Fibroblast of lung (primary cell): ENCODE results near the gene GPR32. TPM values are rescaled to one million over a fixed set of nuclear protein-coding genes. Genes with fewer than 3 reads are reported as not detected.

Experiments used
- DNase-seq, 2 donors: peaks; one replicate each; pipeline versions ENCODE4 v3.0.0 to v3.0.0-alpha.2; 2010; ENCODE audit warnings: low read depth in 2 of 2
- H2AFZ ChIP-seq: 2 replicates; pipeline ENCODE4 v1.5.1; 2012; ENCODE audit warnings: low read length, control low read depth, inconsistent platforms
- H3K27ac ChIP-seq: 2 replicates; pipeline ENCODE4 v1.5.1; 2011; ENCODE audit warnings: low read length, control low read depth; ENCODE audit not compliant: insufficient read depth
- H3K27me3 ChIP-seq: 2 replicates; pipeline ENCODE4 v1.5.1; 2011; ENCODE audit warnings: mild to moderate bottlenecking, low read length; ENCODE audit not compliant: control insufficient read depth, insufficient read depth
- H3K36me3 ChIP-seq: 2 replicates; pipeline ENCODE4 v1.5.1; 2011; ENCODE audit warnings: low read length; ENCODE audit not compliant: control insufficient read depth, insufficient read depth
- H3K4me1 ChIP-seq: 2 replicates; pipeline ENCODE4 v1.5.1; 2011; ENCODE audit warnings: low read length; ENCODE audit not compliant: control insufficient read depth, insufficient read depth; ENCODE audit errors: extremely low read depth
- H3K4me2 ChIP-seq: 2 replicates; pipeline ENCODE4 v1.5.1; 2011; ENCODE audit warnings: low read length, control low read depth; ENCODE audit not compliant: insufficient read depth; ENCODE audit errors: extremely low read depth
- H3K4me3 ChIP-seq, 4 experiments: fragments of 200-600 bp in 1 of 4; sonication (generic) in 1 of 4; replicated peaks in 1 of 4; 2 replicates each; pipeline ENCODE4 v1.5.1; 2011 to 2016; ENCODE audit warnings: low read length in 4 of 4, low read depth in 3 of 4, mild to moderate bottlenecking in 3 of 4, control low read depth in 2 of 4, inconsistent platforms in 1 of 4, mixed read lengths in 1 of 4; ENCODE audit not compliant: insufficient read depth in 1 of 4; ENCODE audit errors: control extremely low read depth in 1 of 4
- H3K79me2 ChIP-seq: 2 replicates; pipeline ENCODE4 v1.5.1; 2012; ENCODE audit warnings: mild to moderate bottlenecking, low read length, inconsistent platforms; ENCODE audit not compliant: control insufficient read depth, insufficient read depth
- H3K9ac ChIP-seq: 2 replicates; pipeline ENCODE4 v1.5.1; 2011; ENCODE audit warnings: mild to moderate bottlenecking, low read length, control low read depth; ENCODE audit not compliant: insufficient read depth
- H3K9me3 ChIP-seq: 2 replicates; pipeline ENCODE4 v1.5.1; 2012; ENCODE audit warnings: low read depth, low read length; ENCODE audit not compliant: control insufficient read depth, insufficient read depth
- H4K20me1 ChIP-seq: 2 replicates; pipeline ENCODE4 v1.5.1; 2011; ENCODE audit warnings: low read length; ENCODE audit not compliant: control insufficient read depth, insufficient read depth; ENCODE audit errors: extremely low read depth
- CTCF ChIP-seq, 2 donors: IDR thresholded peaks in 1 of 2; conservative IDR thresholded peaks in 1 of 2; 1 replicate in 1 of 2; 2 replicates in 1 of 2; pipeline ENCODE4 v1.5.1; 2011 to 2012; ENCODE audit warnings: low read length in 2 of 2, control low read depth in 1 of 2, inconsistent platforms in 1 of 2, low read depth in 1 of 2, mild to moderate bottlenecking in 1 of 2
- EZH2 ChIP-seq: IDR thresholded peaks from 2 replicates; pipeline ENCODE4 v1.5.1; 2012; ENCODE audit warnings: low read length, control low read depth, mild to moderate bottlenecking; ENCODE audit errors: missing control alignments
- polyA plus RNA-seq, 2 donors: library from polyadenylated mRNA; depleted of rRNA in 1 of 2; stranded (reverse) in 1 of 2; unstranded in 1 of 2; fragments of >200 nt; gene quantifications; 2 replicates each; pipeline ENCODE4 v1.2.1, GENCODE V29; 2011 to 2012; ENCODE audit warnings: missing spikeins in 1 of 2
- total RNA-seq: library from RNA; depleted of rRNA; stranded (reverse); fragments of >200 nt; gene quantifications from 2 replicates; pipeline ENCODE4 v1.2.1, GENCODE V29; 2014

Gene GPR32
- total and polyA plus RNA-seq, 2 donors (not counting 1 experiment from before 2014, with no cell fraction given): not detected

- H3K4me3 ChIP-seq: peak overlapping the region; percentile 22 to 49 (median 34)
- H3K27ac ChIP-seq: no peak overlapping the region
- peak overlapping the region; percentile 52 for H2AFZ ChIP-seq
- no peak for TF ChIP-seq EZH2
- no peaks in the 10 kb centered on the region for H3K79me2 ChIP-seq
- DNase-seq: no peak
- no peaks in the 10 kb centered on the region for H3K9me3 ChIP-seq
- peak overlapping the region; percentile 4 for H3K9ac ChIP-seq
- peak overlapping the region; percentile 32 for H3K4me2 ChIP-seq
- H3K4me1 ChIP-seq: no peaks in the 10 kb centered on the region
- no peaks in the 10 kb centered on the region for H4K20me1 ChIP-seq
- no peaks in the 10 kb centered on the region for H3K36me3 ChIP-seq
- H3K27me3 ChIP-seq: peaks cover 16% of the 10 kb centered on the region
Measured at GRCh38 chr19:50817941-50818858, 47.9 kb downstream of the GPR32 start.

GRCh38 chr19:50818859-50819472 is 48.7 kb downstream of the GPR32 start:
- H2AFZ ChIP-seq: no peak overlapping the region
- H3K27me3 ChIP-seq: peaks cover 16% of the 10 kb centered on the region
- H3K4me2 ChIP-seq: no peak overlapping the region
- H3K79me2 ChIP-seq: no peaks in the 10 kb centered on the region
- no peaks in the 10 kb centered on the region for H3K4me1 ChIP-seq
- no peak for TF ChIP-seq EZH2
- no peak for TF ChIP-seq CTCF (conservative IDR thresholded peaks at IDR 0.05 in 1 of 2, IDR thresholded peaks at IDR 0.05 in 1 of 2; ENCODE audit: low read depth in 1 of 2, low read length in 2 of 2)
- H3K9ac ChIP-seq: no peak overlapping the region
- no peaks in the 10 kb centered on the region for H3K9me3 ChIP-seq
- H3K36me3 ChIP-seq: no peaks in the 10 kb centered on the region
- H4K20me1 ChIP-seq: no peaks in the 10 kb centered on the region
- no peak for DNase-seq
- H3K27ac ChIP-seq: no peak overlapping the region
- no peak overlapping the region for H3K4me3 ChIP-seq

GRCh38 chr19:50819636-50820035 is 49.4 kb downstream of the GPR32 start:
- no peaks in the 10 kb centered on the region for H3K36me3 ChIP-seq

More at GRCh38 chr19:50819636-50820035, 49.4 kb downstream of the GPR32 start:
- Histone ChIP-seq H3K9ac (no peak overlapping the region), H3K9me3 (no peaks in the 10 kb centered on the region), H4K20me1 (no peaks in the 10 kb centered on the region), H3K79me2 (no peaks in the 10 kb centered on the region), H2AFZ (no peak overlapping the region), H3K4me2 (no peak overlapping the region), H3K27ac (no peak overlapping the region), H3K4me3 (no peak overlapping the region), H3K27me3 (peaks cover 16% of the 10 kb centered on the region), H3K4me1 (no peaks in the 10 kb centered on the region)
- no peak for TF ChIP-seq EZH2
- TF ChIP-seq CTCF (conservative IDR thresholded peaks at IDR 0.05 in 1 of 2, IDR thresholded peaks at IDR 0.05 in 1 of 2; ENCODE audit: low read depth in 1 of 2, low read length in 2 of 2): no peak
- no peak for DNase-seq
